MM.1S (cell line): ENCODE measurements around the gene EPHX1.

Experiments used
- DNase-seq: peaks from one replicate; pipeline ENCODE4 v3.0.0-alpha.2; 2015
- H2AFZ ChIP-seq: fragments of 300-600 bp; sonication (generic); 2 replicates; pipeline ENCODE4 v1.6.0; 2016; ENCODE audit warnings: antibody characterized with exemption, low read length
- H3F3A ChIP-seq: fragments of 300-600 bp; sonication (generic); 2 replicates; pipeline ENCODE4 v1.6.1; 2016; ENCODE audit warnings: mild to moderate bottlenecking, antibody characterized with exemption, low read length, moderate library complexity, mixed read lengths; ENCODE audit not compliant: insufficient read depth
- H3K27ac ChIP-seq: fragments of 300-600 bp; sonication (generic); 2 replicates; pipeline ENCODE4 v1.5.1; 2016; ENCODE audit warnings: mild to moderate bottlenecking, low read length
- H3K27me3 ChIP-seq: fragments of 300-600 bp; sonication (generic); replicated peaks from 2 replicates; pipeline ENCODE4 v1.6.0; 2016; ENCODE audit warnings: low read length; ENCODE audit not compliant: insufficient read depth
- H3K36me3 ChIP-seq: fragments of 300-600 bp; sonication (generic); replicated peaks from 2 replicates; pipeline ENCODE4 v1.6.1; 2016; ENCODE audit warnings: mild to moderate bottlenecking, low read length, mixed read lengths; ENCODE audit not compliant: insufficient read depth
- H3K4me1 ChIP-seq: fragments of 300-600 bp; sonication (generic); 2 replicates; pipeline ENCODE4 v1.6.1; 2016; ENCODE audit warnings: low read length, mixed read lengths
- H3K4me2 ChIP-seq: fragments of 300-600 bp; sonication (generic); 2 replicates; pipeline ENCODE4 v1.6.0; 2016; ENCODE audit warnings: low read depth, low read length
- H3K4me3 ChIP-seq: fragments of 300-600 bp; sonication (generic); 2 replicates; pipeline ENCODE4 v1.5.1; 2016; ENCODE audit warnings: low read length, mixed read lengths
- H3K79me2 ChIP-seq: fragments of 300-600 bp; sonication (generic); 2 replicates; pipeline ENCODE4 v1.6.1; 2016; ENCODE audit warnings: mixed run types, low read length, mixed read lengths
- H3K9ac ChIP-seq: fragments of 300-600 bp; sonication (generic); 2 replicates; pipeline ENCODE4 v1.6.1; 2016; ENCODE audit warnings: low read length, mixed read lengths
- H3K9me2 ChIP-seq: fragments of 300-600 bp; sonication (generic); replicated peaks from 2 replicates; pipeline ENCODE4 v1.6.1; 2016; ENCODE audit warnings: mild to moderate bottlenecking, low read length, mixed read lengths; ENCODE audit not compliant: insufficient read depth
- H3K9me3 ChIP-seq: fragments of 300-600 bp; sonication (generic); replicated peaks from 2 replicates; pipeline ENCODE4 v1.6.1; 2016; ENCODE audit warnings: mild to moderate bottlenecking, low read length, mixed read lengths; ENCODE audit not compliant: insufficient read depth
- H4K20me1 ChIP-seq: fragments of 300-600 bp; sonication (generic); 2 replicates; pipeline ENCODE4 v1.6.1; 2016; ENCODE audit warnings: mild to moderate bottlenecking, low read length, moderate library complexity, mixed read lengths; ENCODE audit not compliant: insufficient read depth
- EZH2 ChIP-seq: fragments of 300-600 bp; sonication (generic); optimal IDR thresholded peaks from 2 replicates; pipeline ENCODE3; 2017; ENCODE audit warnings: low read depth, mild to moderate bottlenecking, antibody characterized with exemption, low read length, mixed read lengths
- EZH2phosphoT487 ChIP-seq: fragments of 300-600 bp; sonication (generic); IDR thresholded peaks from 2 replicates; pipeline ENCODE4 v1.6.1; 2018; ENCODE audit warnings: antibody characterized with exemption, low read length
- TF ChIP-seq, protein P1 (sequence below): fragments of 300-600 bp; sonication (generic); IDR thresholded peaks from 2 replicates; pipeline ENCODE4 v1.5.1; 2016; ENCODE audit warnings: antibody characterized with exemption, low read length, mixed read lengths

Gene EPHX1

GRCh38 chr1:225880222-225880588 is 70.3 kb downstream of the EPHX1 start:
- Histone ChIP-seq H3K79me2 (peaks cover 85% of the 10 kb centered on the region), H3K4me2 (peak overlapping the region; percentile 99), H2AFZ (no peak overlapping the region), H3K9me3 (no peaks in the 10 kb centered on the region), H3K27ac (peak overlapping the region; percentile 97), H3K9ac (peak overlapping the region; percentile 89), H3K9me2 (no peaks in the 10 kb centered on the region), H3K4me3 (peak overlapping the region; percentile 79), H4K20me1 (no peaks in the 10 kb centered on the region), H3K27me3 (no peaks in the 10 kb centered on the region), H3K4me1 (peaks cover 59% of the 10 kb centered on the region), H3K36me3 (0 out of 2 replicates have a peak, but pooled peaks cover 10% of the 10 kb centered on the region), H3F3A (peaks cover 43% of the 10 kb centered on the region)
- DNase-seq: peak; percentile 58
- TF ChIP-seq EZH2: no peak
- TF ChIP-seq, protein P1, sequence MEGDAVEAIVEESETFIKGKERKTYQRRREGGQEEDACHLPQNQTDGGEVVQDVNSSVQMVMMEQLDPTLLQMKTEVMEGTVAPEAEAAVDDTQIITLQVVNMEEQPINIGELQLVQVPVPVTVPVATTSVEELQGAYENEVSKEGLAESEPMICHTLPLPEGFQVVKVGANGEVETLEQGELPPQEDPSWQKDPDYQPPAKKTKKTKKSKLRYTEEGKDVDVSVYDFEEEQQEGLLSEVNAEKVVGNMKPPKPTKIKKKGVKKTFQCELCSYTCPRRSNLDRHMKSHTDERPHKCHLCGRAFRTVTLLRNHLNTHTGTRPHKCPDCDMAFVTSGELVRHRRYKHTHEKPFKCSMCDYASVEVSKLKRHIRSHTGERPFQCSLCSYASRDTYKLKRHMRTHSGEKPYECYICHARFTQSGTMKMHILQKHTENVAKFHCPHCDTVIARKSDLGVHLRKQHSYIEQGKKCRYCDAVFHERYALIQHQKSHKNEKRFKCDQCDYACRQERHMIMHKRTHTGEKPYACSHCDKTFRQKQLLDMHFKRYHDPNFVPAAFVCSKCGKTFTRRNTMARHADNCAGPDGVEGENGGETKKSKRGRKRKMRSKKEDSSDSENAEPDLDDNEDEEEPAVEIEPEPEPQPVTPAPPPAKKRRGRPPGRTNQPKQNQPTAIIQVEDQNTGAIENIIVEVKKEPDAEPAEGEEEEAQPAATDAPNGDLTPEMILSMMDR: no peak

- Histone ChIP-seq H3K79me2 (peaks cover 81% of the 10 kb centered on the region), H2AFZ (no peak overlapping the region), H3K9me3 (no peaks in the 10 kb centered on the region), H3K4me2 (peak overlapping the region; percentile 99), H3K36me3 (0 out of 2 replicates have a peak, but pooled peaks cover 10% of the 10 kb centered on the region), H4K20me1 (no peaks in the 10 kb centered on the region), H3K9ac (peak overlapping the region; percentile 89), H3K4me3 (peak overlapping the region; percentile 79), H3K27me3 (no peaks in the 10 kb centered on the region), H3K4me1 (peaks cover 55% of the 10 kb centered on the region), H3K9me2 (no peaks in the 10 kb centered on the region), H3F3A (peaks cover 43% of the 10 kb centered on the region), H3K27ac (peak overlapping the region; percentile 97)
- TF ChIP-seq EZH2phosphoT487 (no peak), EZH2 (no peak)
- TF ChIP-seq, protein P1: no peak
- DNase-seq: no peak
Measured at GRCh38 chr1:225880636-225881035, 70.7 kb downstream of the EPHX1 start.

DNA sequence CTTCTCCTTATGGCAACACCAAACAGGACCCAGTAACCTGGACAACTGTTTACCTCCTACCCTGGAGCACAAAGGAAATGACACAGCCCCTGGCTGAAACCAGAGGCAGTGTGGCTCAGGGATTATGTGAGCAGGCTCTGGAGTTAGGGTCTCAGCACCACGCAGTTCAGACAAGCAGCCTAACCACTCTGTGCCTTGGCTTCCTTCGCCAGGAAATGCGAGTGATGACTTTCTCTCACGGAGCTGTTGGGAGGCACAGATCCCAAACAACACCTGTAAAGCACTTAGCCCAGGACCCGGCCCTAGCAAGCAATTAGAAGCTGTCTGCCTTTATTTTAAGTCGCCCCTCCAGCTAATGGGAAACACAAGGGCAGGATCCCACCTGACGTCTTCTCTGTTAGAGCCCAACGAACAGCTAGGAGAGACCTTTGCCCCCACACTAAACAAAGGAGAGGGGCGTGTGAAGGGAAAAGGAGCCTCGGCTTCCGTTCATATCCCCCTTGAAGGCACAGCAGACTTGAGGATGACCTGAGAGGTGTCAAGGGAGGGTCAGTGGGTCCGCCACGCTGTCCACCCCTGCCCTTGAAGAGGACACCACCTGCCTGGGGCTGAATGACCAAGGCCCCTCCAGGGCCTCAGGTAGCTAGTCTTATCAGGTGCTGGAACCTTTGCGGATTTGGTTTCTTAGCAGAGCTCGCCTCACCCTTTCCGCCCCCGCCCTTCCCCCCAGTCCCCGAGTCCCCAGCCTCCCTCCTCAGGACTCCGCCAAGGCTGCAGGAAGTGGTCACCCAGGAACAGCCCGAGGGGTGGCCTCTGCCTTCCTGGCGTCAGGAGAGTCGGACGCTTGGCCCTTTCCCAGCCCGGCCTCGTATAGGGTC is 71.4 kb downstream of the EPHX1 start:
- H3K4me1 ChIP-seq: peaks cover 49% of the 10 kb centered on the region
- H3F3A ChIP-seq: peaks cover 43% of the 10 kb centered on the region
- H3K27me3 ChIP-seq: no peaks in the 10 kb centered on the region
- peak overlapping the region; percentile 97 for H3K27ac ChIP-seq
- peak; percentile 86 for DNase-seq
- H3K4me2 ChIP-seq: peak overlapping the region; percentile 99
- no peaks in the 10 kb centered on the region for H3K9me2 ChIP-seq
- H3K4me3 ChIP-seq: peak overlapping the region; percentile 79
- peaks cover 74% of the 10 kb centered on the region for H3K79me2 ChIP-seq
- TF ChIP-seq, protein P1: no peak
- TF ChIP-seq EZH2 (no peak), EZH2phosphoT487 (no peak)
- no peaks in the 10 kb centered on the region for H3K9me3 ChIP-seq
- H3K36me3 ChIP-seq: 0 out of 2 replicates have a peak, but pooled peaks cover 10% of the 10 kb centered on the region
- H4K20me1 ChIP-seq: no peaks in the 10 kb centered on the region
- peak overlapping the region; percentile 89 for H3K9ac ChIP-seq
- peak overlapping the region; percentile 27 for H2AFZ ChIP-seq
